GM18870 (cell line): ENCODE measurements around the gene TMEM269.
"Not testable (repeated sequence)": the region's sequence is repeated elsewhere in the genome, so short reads cannot be mapped to it uniquely, and the experiment has no call there.

Experiments
- ATAC-seq: cut with Tn5 transposase; IDR thresholded peaks from one replicate; pipeline ENCODE4 v1.9.1; 2021; ENCODE audit warnings: moderate library complexity; ENCODE audit not compliant: unreplicated experiment

The TMEM269 gene

GRCh38 chr1:42773420-42773819, 11.4 kb upstream of the TMEM269 start:
- ATAC-seq = no peak

DNA sequence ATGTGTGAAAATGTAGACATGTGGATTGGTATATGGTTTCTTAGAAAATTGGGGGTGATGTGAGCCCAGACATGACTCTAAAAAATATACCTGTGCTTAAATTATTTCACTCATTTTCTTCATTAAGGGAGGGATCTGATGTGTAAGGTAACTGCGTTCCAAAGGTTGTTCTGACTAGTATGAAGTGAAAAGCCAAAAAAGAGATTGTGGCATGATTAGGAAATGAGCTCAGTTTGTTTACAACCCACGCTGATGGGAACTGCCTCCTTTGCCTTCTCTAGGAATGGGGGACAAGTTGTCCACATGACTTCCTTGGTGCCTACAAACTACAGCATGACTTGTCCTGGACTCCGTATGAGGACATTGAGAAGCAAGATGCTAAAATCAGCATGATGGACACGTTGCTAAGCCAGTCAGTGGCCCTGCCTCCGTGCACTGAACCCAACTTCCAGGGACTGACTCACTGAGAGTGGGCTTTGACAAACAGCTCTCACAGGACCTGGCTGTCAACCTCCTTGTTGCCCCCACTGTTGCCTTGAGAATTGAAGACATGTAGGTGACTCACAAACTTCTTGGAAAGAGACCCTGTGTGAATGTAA, 9.8 kb upstream of the TMEM269 start:
- no peak for ATAC-seq

DNA sequence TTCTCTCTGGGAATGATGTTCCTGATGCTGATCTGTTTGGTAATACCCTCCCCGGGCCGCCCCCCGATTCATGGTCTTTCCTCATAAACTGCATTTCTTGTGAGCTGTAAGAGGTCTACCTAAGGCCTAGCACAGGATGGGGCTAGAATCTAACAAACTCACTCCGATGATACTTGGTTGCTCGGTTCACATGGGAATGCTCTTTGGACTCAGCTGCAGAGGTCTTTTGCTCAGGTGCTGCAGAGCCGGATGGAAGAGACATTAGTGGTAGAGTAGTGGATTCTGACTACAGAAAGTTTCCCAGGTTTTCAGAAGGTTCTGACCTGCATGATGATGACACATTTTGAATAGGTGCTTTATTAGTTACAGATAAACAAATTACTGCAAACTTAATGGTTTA, 8.3 kb upstream of the TMEM269 start:
- no peak for ATAC-seq

DNA sequence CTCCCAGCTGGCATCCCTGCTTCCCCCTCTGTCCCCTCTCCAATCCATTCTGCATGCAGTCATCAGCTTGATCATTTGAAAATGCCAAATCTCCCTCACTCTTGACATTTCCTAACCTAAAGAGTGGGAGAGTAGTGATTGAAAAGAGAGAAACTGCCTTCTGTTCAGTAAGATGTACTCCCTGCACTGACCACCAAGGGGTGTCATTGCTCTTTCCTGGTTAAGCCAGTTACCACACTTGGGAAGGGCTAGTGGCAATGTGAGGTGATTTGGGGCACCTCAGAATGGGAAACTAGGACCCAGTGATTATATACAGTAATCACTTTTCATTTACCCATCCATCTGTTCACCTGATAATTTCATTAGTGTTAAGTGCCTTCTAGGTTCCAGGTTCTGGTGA, 6.9 kb upstream of the TMEM269 start:
- ATAC-seq = no peak

DNA sequence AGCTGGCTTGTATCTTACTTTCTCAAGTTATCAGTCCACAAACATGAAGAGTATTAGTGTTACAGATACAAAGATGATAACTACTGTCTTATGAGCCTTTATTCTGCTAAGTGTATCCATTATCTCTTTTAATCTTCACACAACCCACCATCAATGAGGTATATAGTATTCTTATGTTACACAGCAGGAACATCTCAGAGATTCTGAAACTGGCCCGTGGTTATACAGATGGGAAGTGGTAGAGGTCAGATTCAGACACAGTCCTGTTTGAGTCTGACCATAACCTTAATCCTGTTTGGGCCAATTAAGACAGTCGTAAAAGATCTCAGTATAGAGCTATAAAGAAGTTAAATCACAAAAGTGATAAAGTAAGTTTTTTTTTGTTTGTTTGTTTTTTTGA, 5.1 kb upstream of the TMEM269 start:
- ATAC-seq = no peak

GRCh38 chr1:42780176-42780575, 4.6 kb upstream of the TMEM269 start:
- no peak for ATAC-seq

DNA sequence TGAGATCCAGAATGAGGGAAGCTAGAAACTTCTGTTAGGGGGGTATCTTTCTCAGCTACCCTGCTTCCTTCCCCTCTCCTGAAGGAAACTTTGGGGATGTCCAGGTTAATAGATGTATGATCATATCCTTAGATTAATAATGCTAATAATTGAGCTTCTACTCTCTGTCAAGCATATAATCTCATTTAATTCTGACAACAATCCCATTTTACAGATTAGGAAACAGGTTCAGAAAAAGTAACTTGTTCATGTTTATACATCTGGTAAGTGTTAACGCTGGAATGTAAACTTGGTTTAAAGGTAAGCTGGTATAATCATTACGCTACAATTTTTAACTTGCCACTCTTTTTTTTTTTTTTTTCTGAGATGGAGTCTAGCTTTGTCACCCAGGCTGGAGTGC, 1.7 kb upstream of the TMEM269 start:
- ATAC-seq = no peak

DNA sequence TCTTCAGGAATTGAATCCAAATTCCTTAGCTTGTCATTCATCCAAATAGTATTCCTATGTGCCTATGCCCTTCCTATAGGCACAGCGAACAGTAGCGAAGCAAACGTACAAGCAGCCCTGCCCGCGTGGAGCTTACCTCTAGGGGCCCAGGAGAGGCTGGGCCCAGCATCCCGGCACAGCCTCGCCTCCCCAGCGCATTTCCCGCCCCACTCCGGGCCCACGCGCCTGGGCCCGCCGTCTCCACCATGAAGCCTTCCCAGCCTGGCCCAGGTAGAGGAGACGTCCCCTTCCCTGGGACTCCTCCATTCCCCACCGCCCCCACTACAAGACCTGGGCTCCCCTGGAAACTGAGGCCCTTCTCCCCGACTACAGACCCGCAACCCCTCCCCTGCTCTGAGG, 245 bp upstream of the TMEM269 start:
- no peak for ATAC-seq

DNA sequence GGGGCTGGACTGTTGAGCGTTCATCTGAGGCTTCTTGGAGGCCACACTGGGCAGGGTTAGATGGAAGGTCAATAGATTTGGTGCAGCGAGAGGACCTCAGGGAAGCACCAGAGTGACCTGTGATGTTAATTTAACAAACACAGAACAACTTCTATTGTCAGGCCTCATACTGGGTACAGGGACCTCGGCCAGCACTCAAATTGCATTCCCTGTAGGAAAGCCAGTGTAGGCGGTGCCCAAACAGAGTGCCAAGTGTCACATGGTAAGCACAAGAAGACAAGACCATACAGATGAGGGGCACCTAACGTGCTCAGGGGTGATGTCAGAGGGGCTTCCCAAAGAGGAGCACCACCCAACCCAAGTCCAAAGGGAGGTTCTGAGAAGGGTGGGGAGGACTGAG, 1.3 kb downstream of the TMEM269 start:
- ATAC-seq = no peak

GRCh38 chr1:42788021-42788420, 3.2 kb downstream of the TMEM269 start:
- ATAC-seq = no peak

DNA sequence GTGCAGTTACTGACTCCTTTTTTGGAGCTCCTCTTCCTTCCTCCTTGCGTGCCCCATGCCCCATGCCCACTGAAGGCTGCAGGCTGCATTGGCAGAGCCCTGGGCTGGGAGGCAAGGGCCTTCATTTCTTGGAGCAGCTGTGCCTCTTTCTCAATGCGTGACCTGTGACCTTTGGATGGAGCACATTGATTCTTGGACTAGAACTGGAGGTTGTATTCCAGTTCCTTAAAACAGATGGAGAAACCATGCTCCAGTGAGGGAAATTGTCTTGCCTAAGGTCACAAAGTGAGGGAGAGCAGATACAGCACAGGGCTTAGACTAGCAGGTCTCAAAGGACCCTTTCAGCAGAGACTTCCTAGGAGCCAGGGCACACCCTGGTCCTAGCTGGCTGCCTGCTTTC, 9.0 kb downstream of the TMEM269 start:
- no peak for ATAC-seq

DNA sequence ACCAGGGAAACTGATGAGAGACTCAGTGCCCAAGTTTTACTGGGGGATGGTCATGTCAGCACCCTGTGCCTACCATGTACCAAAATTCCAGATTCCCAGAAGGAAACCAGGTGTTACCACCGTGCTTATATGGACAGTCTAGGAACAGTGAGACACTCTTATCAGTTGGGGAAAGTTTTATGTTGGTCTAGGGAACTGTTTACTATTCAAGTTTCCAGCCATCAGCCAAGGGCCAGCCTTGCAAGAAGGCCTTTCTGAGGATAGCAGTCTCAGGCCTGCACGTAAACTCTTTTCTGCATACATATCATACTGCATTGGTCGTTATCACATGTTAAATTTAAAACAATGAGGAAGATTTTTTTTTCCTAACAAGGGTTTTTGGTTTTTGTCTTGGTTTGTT, 12.6 kb downstream of the TMEM269 start:
- no peak for ATAC-seq

- no peak for ATAC-seq
Measured at GRCh38 chr1:42797979-42798378, 13.2 kb downstream of the TMEM269 start.

DNA sequence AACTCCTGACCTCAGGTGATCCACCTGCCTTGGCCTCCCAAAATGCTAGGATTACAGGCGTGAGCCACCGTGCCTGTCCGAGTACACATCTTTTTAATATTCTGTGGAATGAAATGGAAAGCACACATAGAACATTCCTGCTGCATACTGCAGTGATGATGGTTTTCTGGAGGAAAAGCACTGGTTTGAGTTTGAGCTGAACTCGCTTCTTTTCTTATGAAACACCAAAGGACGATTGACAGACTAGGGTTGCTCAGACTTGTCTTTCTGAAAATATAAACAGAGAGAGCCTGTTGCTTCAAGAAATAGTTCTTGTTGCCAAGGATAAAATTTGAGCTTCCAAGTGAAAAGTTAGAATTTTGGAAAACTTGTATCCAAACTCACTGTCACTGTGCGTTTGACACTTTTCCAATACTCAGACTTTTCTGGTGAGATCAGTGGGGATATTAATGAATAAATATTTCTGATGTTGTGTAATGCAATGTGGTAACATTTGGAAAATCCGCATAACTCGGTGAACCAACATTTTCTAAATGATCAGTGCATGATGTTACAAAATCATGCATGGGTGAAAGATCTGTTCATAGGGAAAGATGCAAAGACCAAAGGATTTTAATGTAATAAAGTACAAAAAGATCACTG, 17.2 kb downstream of the TMEM269 start:
- no peak for ATAC-seq

DNA sequence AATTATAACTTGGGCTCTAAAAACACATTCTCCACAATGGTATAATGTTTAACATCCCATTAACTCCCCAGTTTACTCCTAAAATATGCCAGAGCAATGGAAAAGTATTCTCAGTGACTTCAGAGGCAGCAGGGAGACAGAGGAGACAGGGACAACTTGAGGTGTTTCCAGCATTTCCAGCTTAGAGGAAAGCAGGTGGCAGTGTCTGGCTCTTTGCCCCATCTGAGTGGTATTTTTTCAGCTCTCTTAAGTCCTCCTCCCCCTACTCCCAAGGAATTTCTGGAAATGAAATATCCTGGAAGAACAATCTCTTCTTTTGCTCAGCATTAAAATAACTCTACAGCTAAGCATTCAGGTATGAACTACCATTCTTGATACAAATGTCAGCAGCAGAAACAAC, 21.4 kb downstream of the TMEM269 start:
- no peak for ATAC-seq

GRCh38 chr1:42806593-42806992, 21.8 kb downstream of the TMEM269 start:
- ATAC-seq = no peak

DNA sequence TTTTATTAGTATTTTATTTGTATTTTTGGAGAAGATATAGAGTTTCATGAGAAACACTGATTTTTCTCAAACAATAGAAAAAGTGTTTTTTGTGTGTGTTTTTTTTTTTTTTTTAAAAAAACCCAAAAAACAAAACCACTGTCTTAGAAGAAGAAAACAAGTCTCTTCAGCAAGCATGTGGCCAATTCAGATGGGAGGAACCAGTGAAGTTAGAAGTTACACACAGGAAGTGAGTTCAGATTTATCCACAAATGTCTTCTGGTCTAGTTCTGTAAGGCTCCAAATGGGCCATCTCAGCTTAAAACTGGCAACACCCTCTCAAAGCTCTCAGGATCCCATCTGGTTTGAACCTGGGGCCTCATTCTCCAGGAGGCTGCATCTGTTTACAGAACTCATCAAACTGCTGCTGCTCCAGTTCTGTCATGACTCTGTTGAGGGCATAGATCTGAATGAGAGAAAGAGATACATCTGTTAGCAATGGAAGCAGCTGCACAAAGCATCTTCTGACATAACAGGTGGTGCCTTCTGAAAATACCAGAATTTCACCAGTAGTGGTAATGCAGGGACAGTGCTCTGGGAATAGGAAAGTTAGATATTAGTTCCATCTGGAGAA, 22.4 kb downstream of the TMEM269 start:
- no peak for ATAC-seq

GRCh38 chr1:42814815-42815214, 30.0 kb downstream of the TMEM269 start:
- ATAC-seq = not testable (repeated sequence)

DNA sequence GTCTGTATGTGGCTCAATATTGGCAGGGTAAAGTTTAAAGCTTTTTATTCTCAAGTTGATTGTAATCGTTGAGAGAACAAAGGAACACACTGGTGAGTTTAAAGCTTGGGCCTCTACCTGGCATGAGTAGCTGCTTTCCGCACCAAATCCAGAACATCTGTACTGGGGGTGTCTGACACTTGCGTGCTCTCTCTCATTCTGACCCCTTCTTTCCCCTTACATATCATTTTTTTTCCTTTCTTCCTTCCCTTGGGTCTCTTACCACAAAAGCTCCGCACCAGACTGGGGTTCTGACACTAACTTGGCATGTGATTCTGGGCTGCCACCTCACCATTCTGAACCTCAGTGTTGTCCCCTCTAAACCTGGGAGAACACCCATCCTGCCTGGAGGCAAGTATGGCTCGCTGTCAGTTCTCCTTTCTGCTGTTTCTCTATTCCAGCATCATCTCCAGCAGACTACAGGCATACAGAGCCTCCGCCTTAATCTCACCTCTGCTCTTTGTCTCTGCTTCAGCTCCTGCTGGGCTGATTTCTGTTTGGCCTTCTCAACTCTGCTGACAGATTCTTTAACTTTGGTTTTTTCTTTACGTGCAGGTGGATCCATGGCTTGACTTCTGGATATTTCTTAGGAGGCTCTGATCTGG, 31.3 kb downstream of the TMEM269 start:
- ATAC-seq = peak; percentile 17

DNA sequence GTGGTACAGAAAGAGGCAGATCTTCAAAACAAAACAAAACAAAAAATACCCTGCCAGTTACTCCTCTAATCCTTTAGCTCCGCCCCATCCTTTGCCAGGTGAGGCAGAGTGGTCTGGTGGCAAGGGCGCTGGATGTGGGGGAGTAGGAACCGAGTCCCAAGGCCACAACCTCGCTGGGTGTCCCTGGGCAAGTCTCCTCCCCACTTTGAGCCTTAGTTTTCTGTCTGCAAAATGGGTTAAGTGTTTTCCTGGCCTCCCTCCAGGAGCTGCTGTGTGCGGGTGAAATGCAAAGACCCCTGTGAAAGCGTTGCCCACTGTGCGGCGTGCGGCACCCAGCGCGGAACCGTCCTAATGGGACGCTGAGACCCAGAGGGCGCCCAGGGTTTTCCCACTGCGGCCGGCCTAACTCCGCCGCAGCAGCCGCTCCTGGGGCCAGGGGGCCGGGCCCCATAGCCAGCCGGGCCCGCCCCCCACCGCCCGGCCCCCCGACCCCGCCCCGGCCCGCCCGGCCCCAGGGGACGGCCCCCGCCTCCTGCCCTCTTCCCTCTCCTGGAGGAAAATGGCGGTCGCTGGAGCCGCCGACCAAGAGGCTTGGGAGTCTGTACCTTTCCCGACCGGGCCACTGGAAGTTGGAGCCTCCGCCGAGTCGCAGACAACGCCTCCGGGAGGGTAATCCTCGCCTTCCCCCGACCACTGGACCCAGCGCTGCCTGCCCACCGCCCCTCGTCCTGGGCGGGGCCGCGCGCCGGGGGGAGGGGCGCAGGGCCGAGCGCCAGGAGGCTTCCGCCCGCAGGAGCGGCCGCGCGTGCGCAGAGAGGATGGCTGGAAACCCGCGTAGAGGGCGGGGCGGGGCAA, 32.0 kb downstream of the TMEM269 start, which contains the start of the genes ERMAP and SVBP:
Gene ERMAP, plus strand, starts transcription at position 538 of the 855 bp plus-strand sequence. CDS start 13,327 bp downstream, outside the sequence.
Gene SVBP, minus strand, starts transcription at position 813 of the 855 bp plus-strand sequence. CDS start 853 bp downstream, outside the sequence.
- peak; percentile 50 for ATAC-seq

- peak; percentile 12 for ATAC-seq
Measured at GRCh38 chr1:42817440-42817767, 32.6 kb downstream of the TMEM269 start.
